ENCODE data around the gene CLIP4.

DNA sequence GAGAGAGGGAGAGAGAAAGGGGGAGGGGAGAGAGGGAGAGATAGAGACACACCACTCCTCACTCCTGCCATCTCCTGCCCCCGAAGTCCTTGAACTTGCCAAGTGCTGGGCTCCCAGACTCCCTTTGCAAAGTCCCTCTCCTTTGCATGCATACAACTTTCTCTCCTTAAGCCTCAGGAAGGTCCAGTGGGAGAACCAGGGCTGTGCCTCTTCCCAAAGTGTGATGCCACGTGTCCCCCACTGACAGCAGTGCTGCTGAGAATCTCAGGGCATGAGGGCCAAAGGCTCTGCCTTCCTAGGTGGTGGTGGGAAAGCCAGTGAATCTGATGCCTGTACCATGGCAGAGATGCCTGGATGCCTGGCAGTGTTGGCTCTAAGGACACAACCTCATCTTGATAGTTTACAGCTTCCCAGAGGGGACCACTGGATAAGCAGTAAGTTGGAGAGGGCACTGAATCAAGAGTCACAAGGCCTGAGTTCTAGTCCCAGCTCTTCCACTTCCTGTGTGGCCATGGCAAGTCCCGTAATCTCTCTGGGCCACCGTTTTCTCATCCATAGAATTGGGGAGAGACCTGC is 103.4 kb downstream of the CLIP4 start:
- TF ChIP-seq CTCF (IDR thresholded peaks at IDR 0.05): no peak
- TF ChIP-seq POLR2A (IDR thresholded peaks at IDR 0.05): no peak

All from heart left ventricle (tissue), 13 donors.